K562 (cell line): ENCODE measurements around the gene GIMAP8.

Experiments
- BHLHE40 ChIP-seq: IDR thresholded peaks from 2 replicates; pipeline ENCODE4 v1.6.1; 2011; ENCODE audit warnings: low read length, improper control_type of control experiment
- BRF2 ChIP-seq: IDR thresholded peaks from 3 replicates; pipeline ENCODE4 v1.6.1; 2011; ENCODE audit warnings: borderline replicate concordance, mild to moderate bottlenecking; ENCODE audit not compliant: insufficient read length, insufficient read depth
- CHAMP1 ChIP-seq: fragments of 450-650 bp; IDR thresholded peaks from 2 replicates; pipeline ENCODE4 v1.6.1; 2016; ENCODE audit warnings: mild to moderate bottlenecking
- CTBP1 ChIP-seq: fragments of 450-650 bp; IDR thresholded peaks from 2 replicates; pipeline ENCODE4 v1.6.1; 2016; ENCODE audit warnings: borderline replicate concordance
- EP300 ChIP-seq: IDR thresholded peaks from 2 replicates; pipeline ENCODE4 v1.6.1; 2012; ENCODE audit warnings: low read length, improper control_type of control experiment
- HINFP ChIP-seq: fragments of 450-650 bp; conservative IDR thresholded peaks from 2 replicates; pipeline ENCODE4 v1.6.1; 2016; ENCODE audit warnings: missing genetic modification characterization, low read depth, mild to moderate bottlenecking, control low read depth, missing compliant biosample characterization
- XRCC5 ChIP-seq: fragments of 200-400 bp; formaldehyde crosslinking; IDR thresholded peaks from 2 replicates; pipeline ENCODE4 v1.6.1; 2017; ENCODE audit warnings: low read depth, mild to moderate bottlenecking, low read length

GRCh38 chr7:150412518-150413488 is 37.6 kb upstream of the GIMAP8 start:
- TF ChIP-seq CTBP1: no peak
- TF ChIP-seq CHAMP1: no peak
- no peak for TF ChIP-seq EP300
- TF ChIP-seq XRCC5: no peak
- no peak for TF ChIP-seq BRF2
- TF ChIP-seq HINFP (tag): no peak
- no peak for TF ChIP-seq BHLHE40
